Fibroblast of villous mesenchyme (primary cell): ENCODE data around the gene MAP2K7. TPM values are rescaled to one million over a fixed set of nuclear protein-coding genes. Genes with fewer than 3 reads are reported as not detected.

Experiments used
- DNase-seq: peaks from one replicate; pipeline ENCODE4 v3.0.0-alpha.2; 2010; ENCODE audit warnings: low read depth
- H3K4me3 ChIP-seq: 2 replicates; pipeline ENCODE4 v1.5.1; 2011; ENCODE audit warnings: low read depth, mild to moderate bottlenecking, low read length
- total RNA-seq: library from RNA; depleted of rRNA; stranded (reverse); fragments of >200 nt; gene quantifications from 2 replicates; pipeline ENCODE4 v1.2.3, GENCODE V29; 2012
- TF ChIP-seq, protein P1 (sequence below): IDR thresholded peaks from 2 replicates; pipeline ENCODE4 v1.5.1; 2012; ENCODE audit warnings: low read depth, mild to moderate bottlenecking, low read length; ENCODE audit not compliant: insufficient read depth

MAP2K7 gene
- total RNA-seq, 1 donor: 12.1 TPM

DNA sequence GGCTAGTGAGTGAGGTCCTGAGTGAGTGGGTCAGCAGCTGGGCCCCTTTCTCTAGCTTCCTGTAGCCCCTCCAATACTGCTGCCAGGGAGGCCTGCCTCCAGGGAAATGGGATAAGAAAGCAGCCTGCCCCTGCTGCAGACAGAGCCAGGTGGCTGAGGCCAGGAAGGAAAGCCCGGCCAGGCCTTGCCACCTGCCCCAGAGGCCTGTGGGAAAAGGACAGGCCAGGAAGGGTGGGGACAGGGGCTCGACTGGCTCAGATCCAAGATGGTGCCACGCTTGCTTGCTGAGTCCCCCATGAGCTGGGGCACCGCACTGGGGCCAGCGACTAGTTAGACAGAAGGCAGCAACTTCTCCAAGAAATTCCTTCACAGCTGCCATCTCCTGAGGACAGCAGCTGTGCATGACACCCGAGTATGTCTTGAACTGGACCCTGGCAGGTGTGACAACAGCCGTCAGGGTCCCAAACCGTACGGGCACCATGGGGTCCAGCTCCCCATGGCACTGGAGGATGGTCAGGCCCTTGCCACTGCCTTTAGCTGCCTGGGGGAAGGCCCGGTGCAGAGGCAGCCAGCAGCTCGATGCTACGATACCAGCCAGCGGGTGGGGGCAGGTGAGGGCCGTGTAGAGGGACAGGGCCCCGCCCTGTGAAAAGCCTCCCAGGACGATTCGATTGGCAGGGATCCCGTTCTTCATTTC lies 24.4 kb upstream of the MAP2K7 start:
- TF ChIP-seq, protein P1, sequence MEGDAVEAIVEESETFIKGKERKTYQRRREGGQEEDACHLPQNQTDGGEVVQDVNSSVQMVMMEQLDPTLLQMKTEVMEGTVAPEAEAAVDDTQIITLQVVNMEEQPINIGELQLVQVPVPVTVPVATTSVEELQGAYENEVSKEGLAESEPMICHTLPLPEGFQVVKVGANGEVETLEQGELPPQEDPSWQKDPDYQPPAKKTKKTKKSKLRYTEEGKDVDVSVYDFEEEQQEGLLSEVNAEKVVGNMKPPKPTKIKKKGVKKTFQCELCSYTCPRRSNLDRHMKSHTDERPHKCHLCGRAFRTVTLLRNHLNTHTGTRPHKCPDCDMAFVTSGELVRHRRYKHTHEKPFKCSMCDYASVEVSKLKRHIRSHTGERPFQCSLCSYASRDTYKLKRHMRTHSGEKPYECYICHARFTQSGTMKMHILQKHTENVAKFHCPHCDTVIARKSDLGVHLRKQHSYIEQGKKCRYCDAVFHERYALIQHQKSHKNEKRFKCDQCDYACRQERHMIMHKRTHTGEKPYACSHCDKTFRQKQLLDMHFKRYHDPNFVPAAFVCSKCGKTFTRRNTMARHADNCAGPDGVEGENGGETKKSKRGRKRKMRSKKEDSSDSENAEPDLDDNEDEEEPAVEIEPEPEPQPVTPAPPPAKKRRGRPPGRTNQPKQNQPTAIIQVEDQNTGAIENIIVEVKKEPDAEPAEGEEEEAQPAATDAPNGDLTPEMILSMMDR: no peak
- no peak for DNase-seq

DNA sequence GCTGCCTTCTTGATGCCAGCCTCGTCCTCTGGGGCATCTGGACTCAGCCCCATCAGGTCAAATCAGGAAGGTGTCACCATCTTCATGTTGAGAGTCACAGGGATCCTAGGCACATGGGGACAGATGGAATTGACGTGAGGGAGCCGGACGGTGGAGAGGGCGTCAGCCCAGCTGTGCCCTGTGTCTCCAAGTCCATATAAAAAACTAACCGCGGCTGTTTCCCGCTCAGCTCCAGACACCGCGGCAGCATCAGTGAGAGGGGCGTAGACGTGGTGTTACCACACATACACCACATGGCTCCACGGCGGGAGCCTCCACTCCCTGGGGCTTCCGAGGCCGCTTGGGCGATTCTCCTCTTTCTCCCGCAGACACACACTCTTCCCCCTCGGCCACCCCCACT lies 23.8 kb upstream of the MAP2K7 start:
- peak; percentile 9 for DNase-seq
- TF ChIP-seq, protein P1: no peak
- H3K4me3 ChIP-seq: no peak overlapping the region

More for the DNA sequence above, 24.4 kb upstream of the MAP2K7 start:
- H3K4me3 ChIP-seq: no peak overlapping the region

DNA sequence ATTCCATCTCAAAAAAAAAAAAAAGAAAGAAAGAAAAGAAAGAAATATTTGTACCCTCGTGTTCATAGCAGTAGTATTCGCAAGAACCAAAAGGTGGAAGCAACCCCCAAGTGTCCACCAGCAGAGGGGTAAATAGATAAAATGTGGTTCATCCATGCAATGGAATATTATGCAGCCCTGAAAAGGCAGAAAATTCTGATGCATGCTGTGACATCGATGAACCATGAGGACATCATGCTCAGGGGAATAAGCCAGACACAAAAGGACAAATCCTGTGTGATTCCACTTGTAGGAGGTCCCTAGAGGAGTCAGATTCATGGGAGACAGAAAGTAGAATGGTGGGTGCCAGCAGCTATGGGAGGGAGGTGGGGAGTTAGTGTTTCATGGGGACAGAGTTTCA lies 21.8 kb upstream of the MAP2K7 start:
- TF ChIP-seq, protein P1: no peak
- H3K4me3 ChIP-seq: no peak overlapping the region
- no peak for DNase-seq

DNA sequence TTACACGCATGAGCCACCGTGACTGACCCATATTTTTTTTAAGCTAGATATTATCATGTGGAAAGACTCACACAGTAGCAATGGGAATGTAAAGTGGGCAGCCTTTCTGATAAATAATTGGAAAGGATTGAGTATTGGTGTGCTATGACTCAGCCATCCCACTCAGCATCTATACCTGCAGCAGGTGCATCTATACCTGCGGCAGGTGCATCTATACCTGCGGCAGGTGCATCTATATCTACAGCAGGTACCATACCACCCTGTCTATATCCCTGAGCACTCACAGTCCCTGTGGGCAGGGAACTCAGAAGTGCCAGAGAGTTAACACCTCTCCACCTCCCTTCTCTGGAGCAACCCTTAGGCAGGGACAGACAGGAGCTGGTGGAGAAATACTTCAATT lies 20.6 kb upstream of the MAP2K7 start:
- DNase-seq: no peak

DNA sequence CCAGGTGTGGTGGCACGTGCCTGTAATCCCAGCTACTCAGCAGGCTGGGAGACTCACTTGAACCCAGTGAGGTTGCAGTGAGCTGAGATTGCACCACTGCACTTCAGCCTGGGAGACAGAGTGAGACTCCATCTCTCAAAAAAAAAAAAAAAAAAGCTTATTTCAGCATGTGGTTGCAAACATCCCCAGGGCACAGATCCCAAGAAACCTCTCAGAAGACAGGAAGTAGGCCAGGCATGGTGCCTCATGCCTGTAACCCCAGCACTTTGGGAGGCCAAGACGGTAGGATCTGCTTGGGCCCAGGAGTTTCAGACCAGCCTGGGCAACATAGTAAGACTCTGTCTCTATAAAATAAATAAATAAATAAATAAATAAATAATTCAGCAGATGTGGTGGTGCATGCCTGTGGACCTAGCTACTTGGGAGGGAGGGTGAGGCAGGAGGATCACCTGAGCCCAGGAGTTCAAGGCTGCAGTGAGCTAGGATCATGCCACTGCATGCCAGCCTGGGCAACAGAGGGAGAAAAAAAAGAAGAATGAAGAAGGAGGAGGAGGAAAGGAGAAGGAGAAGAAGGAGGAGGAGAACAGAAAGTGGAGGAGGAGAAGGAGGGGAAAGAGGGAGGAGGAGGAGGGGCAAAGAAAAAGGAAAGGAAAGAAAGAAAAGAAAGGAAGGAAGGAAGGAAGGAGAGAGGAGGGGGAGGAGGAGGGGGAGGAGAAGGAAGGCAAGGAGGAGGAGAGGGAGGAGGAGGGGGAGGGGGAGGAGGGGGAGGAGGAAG lies 19.7 kb upstream of the MAP2K7 start:
- TF ChIP-seq, protein P1: no peak
- no peak overlapping the region for H3K4me3 ChIP-seq
- DNase-seq: peak; percentile 40

More for the DNA sequence above, 20.6 kb upstream of the MAP2K7 start:
- TF ChIP-seq, protein P1: no peak
- H3K4me3 ChIP-seq: no peak overlapping the region

DNA sequence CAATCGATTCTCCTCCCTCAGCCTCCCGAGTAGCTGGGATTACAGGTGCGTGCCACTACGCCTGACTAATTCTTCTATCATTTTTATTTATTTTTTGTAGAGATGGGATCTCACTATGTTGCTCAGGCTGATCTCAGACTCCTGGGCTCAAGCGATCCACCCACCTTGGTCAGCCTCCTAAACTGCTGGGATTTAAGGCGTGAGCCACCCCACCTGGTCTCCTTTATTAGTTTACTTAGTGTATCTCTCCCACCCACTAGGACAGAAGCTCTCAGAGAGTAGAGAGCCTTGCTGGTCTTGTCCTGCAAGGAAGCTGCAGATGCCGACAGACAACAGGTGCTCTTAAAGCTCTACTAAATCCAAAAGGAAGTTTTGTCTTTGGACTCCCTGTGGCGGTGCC lies 17.9 kb upstream of the MAP2K7 start:
- TF ChIP-seq, protein P1: no peak
- no peak overlapping the region for H3K4me3 ChIP-seq
- no peak for DNase-seq
